CD14-positive monocyte (primary cell): ENCODE data around the gene SH3PXD2A. TPM values are rescaled to one million over a fixed set of nuclear protein-coding genes. Genes with fewer than 3 reads are reported as not detected.

ENCODE experiments used
- DNase-seq, 3 donors: peaks; one replicate each; pipeline ENCODE4 v3.0.0-alpha.2; 2011 to 2022
- H2AFZ ChIP-seq: 2 replicates; pipeline ENCODE4 v1.6.0; 2012; ENCODE audit warnings: mild to moderate bottlenecking, low read depth, low read length, inconsistent platforms; ENCODE audit not compliant: insufficient read depth, poor library complexity, severe bottlenecking
- H3K27ac ChIP-seq, 2 donors: 1 replicate in 1 of 2; 2 replicates in 1 of 2; pipeline ENCODE4 v1.5.1; 2012 to 2013; ENCODE audit warnings: low read length in 2 of 2, control low read depth in 1 of 2, inconsistent platforms in 1 of 2, low read depth in 1 of 2, mild to moderate bottlenecking in 1 of 2
- H3K27me3 ChIP-seq, 2 donors: one replicate each; pipeline versions ENCODE4 v1.6.0 to v1.6.1; 2011 to 2013; ENCODE audit warnings: low read length in 2 of 2; ENCODE audit not compliant: control insufficient read depth in 2 of 2, insufficient read depth in 2 of 2
- H3K36me3 ChIP-seq, 2 donors: replicated peaks in 1 of 2; 1 replicate in 1 of 2; 2 replicates in 1 of 2; pipeline versions ENCODE4 v1.5.1 to v1.6.1; 2012 to 2013; ENCODE audit warnings: low read length in 2 of 2, control low read depth in 1 of 2, inconsistent platforms in 1 of 2, mild to moderate bottlenecking in 1 of 2; ENCODE audit not compliant: insufficient read depth in 2 of 2, control insufficient read depth in 1 of 2
- H3K4me1 ChIP-seq, 2 donors: 1 replicate in 1 of 2; 2 replicates in 1 of 2; pipeline versions ENCODE4 v1.5.1 to v1.6.1; 2012 to 2013; ENCODE audit warnings: low read length in 2 of 2, control low read depth in 1 of 2, inconsistent platforms in 1 of 2, mild to moderate bottlenecking in 1 of 2, moderate library complexity in 1 of 2; ENCODE audit not compliant: insufficient read depth in 2 of 2, control insufficient read depth in 1 of 2
- H3K4me2 ChIP-seq: replicated peaks from 2 replicates; pipeline ENCODE3; 2012; ENCODE audit warnings: low read length, moderate library complexity, mild to moderate bottlenecking; ENCODE audit not compliant: poor library complexity, severe bottlenecking; ENCODE audit errors: extremely low read depth
- H3K4me3 ChIP-seq, 3 experiments: fragments of 200-600 bp in 1 of 3; sonication (generic) in 1 of 3; replicated peaks in 1 of 3; 1 replicate in 2 of 3; 2 replicates in 1 of 3; pipeline ENCODE4 v1.5.1; 2011 to 2013; ENCODE audit warnings: low read length in 3 of 3, mild to moderate bottlenecking in 3 of 3, control low read depth in 2 of 3, low read depth in 2 of 3, inconsistent platforms in 1 of 3, moderate library complexity in 1 of 3
- H3K79me2 ChIP-seq: 2 replicates; pipeline ENCODE4 v1.6.0; 2012; ENCODE audit warnings: mild to moderate bottlenecking, control low read depth, inconsistent platforms, low read length, moderate library complexity; ENCODE audit not compliant: insufficient read depth
- H3K9ac ChIP-seq: 2 replicates; pipeline ENCODE4 v1.6.0; 2017; ENCODE audit warnings: low read length, mild to moderate bottlenecking; ENCODE audit not compliant: insufficient read depth, poor library complexity, severe bottlenecking
- H3K9me3 ChIP-seq, 2 donors: replicated peaks in 1 of 2; 1 replicate in 1 of 2; 2 replicates in 1 of 2; pipeline versions ENCODE4 v1.5.1 to v1.6.1; 2012 to 2013; ENCODE audit warnings: low read length in 2 of 2, control low read depth in 1 of 2; ENCODE audit not compliant: control insufficient read depth in 1 of 2, insufficient read depth in 1 of 2
- H4K20me1 ChIP-seq: 2 replicates; pipeline ENCODE4 v1.6.0; 2012; ENCODE audit warnings: mild to moderate bottlenecking, low read length, control low read depth, moderate library complexity; ENCODE audit not compliant: insufficient read depth
- H3K27ac Mint-ChIP-seq, 7 donors: one replicate each; pipeline ENCODE4 v1.8.0; 2020; ENCODE audit warnings: mild to moderate bottlenecking in 7 of 7, mixed read lengths in 7 of 7, moderate library complexity in 6 of 7, inconsistent platforms in 2 of 7
- H3K27me3 Mint-ChIP-seq, 3 donors: one replicate each; pipeline ENCODE4 v1.8.0; 2021 to 2022; ENCODE audit warnings: low read depth in 3 of 3, mild to moderate bottlenecking in 3 of 3, mixed read lengths in 3 of 3, moderate library complexity in 3 of 3, inconsistent platforms in 1 of 3
- H3K36me3 Mint-ChIP-seq, 2 donors: one replicate each; pipeline ENCODE4 v1.8.0; 2020; ENCODE audit warnings: mixed read lengths in 2 of 2, inconsistent platforms in 1 of 2, mild to moderate bottlenecking in 1 of 2
- H3K4me1 Mint-ChIP-seq: one replicate; pipeline ENCODE4 v1.8.0; 2020; ENCODE audit warnings: mild to moderate bottlenecking, mixed read lengths
- H3K4me3 Mint-ChIP-seq, 2 donors: one replicate each; pipeline ENCODE4 v1.8.0; 2020; ENCODE audit warnings: mild to moderate bottlenecking in 2 of 2, mixed read lengths in 2 of 2, moderate library complexity in 1 of 2
- H3K9me3 Mint-ChIP-seq, 7 donors: one replicate each; pipeline ENCODE4 v1.8.0; 2020 to 2022; ENCODE audit warnings: mixed read lengths in 7 of 7, mild to moderate bottlenecking in 6 of 7, moderate library complexity in 6 of 7, inconsistent platforms in 2 of 7
- CTCF ChIP-seq: fragments of 200-600 bp; IDR thresholded peaks from one replicate; pipeline ENCODE4 v1.8.0; 2022; ENCODE audit warnings: antibody characterized with exemption, mild to moderate bottlenecking
- WGBS: methylation state at CpG from one replicate; pipeline ENCODE4 v1.1.5; 2013; ENCODE audit warnings: missing lambda C conversion rate; ENCODE audit not compliant: insufficient coverage; 5-methylcytosine and 5-hydroxymethylcytosine counted together
- intact Hi-C, 2 donors: fragments of 100-400 bp; cut with micrococcal nuclease; formaldehyde crosslinking; loops; one replicate each; pipeline versions ENCODE4 v1.15.0 to v1.15.1; 2023
- polyA plus RNA-seq, 3 donors: library from polyadenylated mRNA; depleted of rRNA in 1 of 3; unstranded in 2 of 3; stranded (reverse) in 1 of 3; fragments of 300-500 nt in 2 of 3; fragments of >200 nt in 1 of 3; fragmentation: Illumina TruSeq in 2 of 3; gene quantifications; 1 replicate in 2 of 3; 2 replicates in 1 of 3; pipeline ENCODE4 v1.2.3, GENCODE V29; 2012 to 2021

The SH3PXD2A gene
- polyA plus RNA-seq, 3 donors = 0.01 to 0.76 (median 0.05) TPM

- Histone ChIP-seq H3K27me3 (no peaks in the 10 kb centered on the region), H2AFZ (peak overlapping the region; percentile 73), H3K79me2 (no peaks in the 10 kb centered on the region), H3K9ac (peak overlapping the region; percentile 38), H4K20me1 (no peaks in the 10 kb centered on the region), H3K4me3 (peak overlapping the region in 1 of 3 experiments; percentile 45), H3K9me3 (no peaks in the 10 kb centered on the region), H3K36me3 (no peaks in the 10 kb centered on the region), H3K4me1 (peaks cover 10 to 12% of the 10 kb centered on the region in 2 donors), H3K4me2 (peak overlapping the region; percentile 69), H3K27ac (peak overlapping the region; percentile 48 to 49)
- H3K36me3 Mint-ChIP-seq = no peaks in the 10 kb centered on the region
- peak overlapping the region in 5 of 7 donors; percentile 15 to 86 (median 71) for H3K27ac Mint-ChIP-seq
- H3K9me3 Mint-ChIP-seq = no peaks in the 10 kb centered on the region
- 60% methylated on average over 6 of the region's 13 CpGs for WGBS
- DNase-seq = no peak
- intact Hi-C loops = no loop called here
- peak overlapping the region; percentile 64 to 73 for H3K4me3 Mint-ChIP-seq
- H3K27me3 Mint-ChIP-seq = peaks cover 4 to 5% (median 5%) of the 10 kb centered on the region in 3 donors
- H3K4me1 Mint-ChIP-seq = peaks cover 10% of the 10 kb centered on the region
- no peak for TF ChIP-seq CTCF
Measured at GRCh38 chr10:103677486-103678177, 177.7 kb downstream of the SH3PXD2A start.

DNA sequence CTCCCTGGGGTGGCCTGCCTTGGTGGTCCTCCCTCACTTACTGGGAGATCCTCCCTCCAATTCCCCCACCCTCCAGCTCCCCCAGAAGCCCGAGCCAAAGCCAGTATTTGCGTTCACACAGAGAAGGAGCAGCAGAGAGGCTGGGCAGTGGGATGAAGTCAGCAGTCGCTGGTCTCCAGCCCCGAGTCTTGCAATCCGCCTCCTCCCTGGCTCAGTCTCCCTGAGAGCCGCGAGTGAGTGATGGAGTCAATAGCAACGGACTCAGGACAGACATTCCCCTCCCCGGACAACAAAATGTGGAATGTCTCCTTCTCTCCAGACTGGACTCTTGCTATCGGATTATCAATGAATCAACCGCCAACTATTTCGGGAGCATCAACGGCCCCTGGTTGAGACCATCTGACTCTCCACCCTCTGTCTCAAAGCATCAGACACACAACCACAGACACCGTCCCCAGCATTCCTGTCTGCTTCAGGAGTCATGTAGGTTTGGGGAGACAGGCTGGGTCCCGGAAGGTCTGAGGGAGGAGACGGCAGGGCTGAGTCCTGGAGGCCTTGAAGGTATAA, 178.4 kb downstream of the SH3PXD2A start:
- H3K27ac ChIP-seq = no peak overlapping the region
- no peaks in the 10 kb centered on the region for H3K9me3 ChIP-seq
- H2AFZ ChIP-seq = no peak overlapping the region
- no peak for TF ChIP-seq CTCF
- H3K4me3 Mint-ChIP-seq = no peak overlapping the region
- no peak overlapping the region for H3K4me3 ChIP-seq
- H3K36me3 ChIP-seq = no peaks in the 10 kb centered on the region
- no peaks in the 10 kb centered on the region for H3K27me3 ChIP-seq
- peaks cover 10% of the 10 kb centered on the region for H3K4me1 Mint-ChIP-seq
- H3K4me2 ChIP-seq = no peak overlapping the region
- H3K27ac Mint-ChIP-seq = peak overlapping the region in 1 of 7 donors; percentile 17
- intact Hi-C loops = no loop called here
- H4K20me1 ChIP-seq = no peaks in the 10 kb centered on the region
- H3K27me3 Mint-ChIP-seq = peaks cover 5 to 9% (median 5%) of the 10 kb centered on the region in 3 donors
- H3K9ac ChIP-seq = no peak overlapping the region
- H3K79me2 ChIP-seq = no peaks in the 10 kb centered on the region
- H3K9me3 Mint-ChIP-seq = peaks cover 0 to 1% (median 0%) of the 10 kb centered on the region in 7 donors
- no peaks in the 10 kb centered on the region for H3K36me3 Mint-ChIP-seq
- H3K4me1 ChIP-seq = peaks cover 10 to 12% of the 10 kb centered on the region in 2 donors
- 97% methylated on average over 9 of the region's 16 CpGs for WGBS
- DNase-seq = no peak
